HCT116 (cell line): ENCODE results near the gene HHAT. TPM values are rescaled to one million over a fixed set of nuclear protein-coding genes. Genes with fewer than 3 reads are reported as not detected.

Experiments
- ATAC-seq: fragments of 200-7000 bp; cut with Tn5 transposase; 2 replicates; pipeline ENCODE4 v1.9.1; 2020; ENCODE audit warnings: mild to moderate bottlenecking, moderate library complexity
- BruUV-seq: library from RNA; stranded (reverse); fragments of 400-500 nt; replicated peaks from 2 replicates; lab custom pipeline; 2021; lab: Mats Ljungman, UMichigan
- CTCF ChIA-PET: fragments of 300-600 bp; sonication (Branson Sonifier 250); formaldehyde crosslinking; loops from one replicate; lab custom pipeline; 2021; ENCODE audit warnings: antibody characterized with exemption; lab: Charles Lee
- POLR2A ChIA-PET: fragments of 300-600, 350-600 bp; sonication (Branson Sonifier 250); formaldehyde crosslinking; loops from one replicate; lab custom pipeline; 2021; ENCODE audit warnings: antibody characterized with exemption; lab: Charles Lee
- RAD21 ChIA-PET, 2 experiments: fragments of 300-600 bp; sonication (Branson Sonifier 250); formaldehyde crosslinking; loops; one replicate each; lab custom pipeline; 2023; ENCODE audit warnings: low total read pairs in 2 of 2; ENCODE audit not compliant: uncharacterized antibody in 2 of 2, unreplicated experiment in 2 of 2, low non-redundant PET in 1 of 2; lab: Charles Lee
- DNase-seq: peaks from one replicate; pipeline ENCODE4 v3.0.0-alpha.2; 2010; ENCODE audit warnings: low read depth, low spot score
- H2AFZ ChIP-seq: fragments of 200-600 bp; shearing (Covaris generic), sonication (generic); 2 replicates; pipeline ENCODE4 v1.6.1; 2017; ENCODE audit warnings: low read depth, mixed run types, mixed read lengths, antibody characterized with exemption, low read length; ENCODE audit not compliant: poor library complexity, severe bottlenecking
- H3K27ac ChIP-seq: 2 replicates; pipeline ENCODE4 v1.5.1; 2012; ENCODE audit warnings: low read depth, low read length
- H3K27me3 ChIP-seq: fragments of 200-600 bp; sonication (generic); 2 replicates; pipeline ENCODE4 v1.6.1; 2016; ENCODE audit warnings: mixed run types, low read length, mixed read lengths; ENCODE audit not compliant: insufficient read depth
- H3K36me3 ChIP-seq, 2 experiments: fragments of 200-500 bp in 1 of 2; fragments of 200-600 bp in 1 of 2; sonication (Bioruptor generic) in 1 of 2; sonication (generic) in 1 of 2; 2 replicates each; pipeline versions ENCODE4 v1.5.1 to v1.6.1; 2014 to 2016; ENCODE audit warnings: low read length in 2 of 2, inconsistent platforms in 1 of 2, mixed read lengths in 1 of 2, mixed run types in 1 of 2; ENCODE audit not compliant: insufficient read depth in 2 of 2, control insufficient read depth in 1 of 2
- H3K4me1 ChIP-seq, 2 experiments: fragments of 200-600 bp in 1 of 2; sonication (generic) in 1 of 2; 2 replicates each; pipeline versions ENCODE4 v1.5.1 to v1.6.1; 2012 to 2017; ENCODE audit warnings: low read length in 2 of 2, inconsistent platforms in 1 of 2, mild to moderate bottlenecking in 1 of 2, mixed read lengths in 1 of 2, mixed run types in 1 of 2, moderate library complexity in 1 of 2; ENCODE audit not compliant: insufficient read depth in 2 of 2, control insufficient read depth in 1 of 2
- H3K4me2 ChIP-seq: fragments of 200-600 bp; sonication (generic); 2 replicates; pipeline ENCODE4 v1.6.1; 2017; ENCODE audit warnings: mixed run types, low read length, mixed read lengths
- H3K4me3 ChIP-seq, 2 experiments: fragments of 200-600 bp in 1 of 2; sonication (generic) in 1 of 2; replicated peaks in 1 of 2; 2 replicates each; pipeline ENCODE4 v1.5.1; 2011 to 2016; ENCODE audit warnings: low read length in 2 of 2, control low read depth in 1 of 2, low read depth in 1 of 2, mild to moderate bottlenecking in 1 of 2, mixed read lengths in 1 of 2, mixed run types in 1 of 2
- H3K79me2 ChIP-seq: fragments of 200-600 bp; sonication (generic); 2 replicates; pipeline ENCODE4 v1.6.1; 2017; ENCODE audit warnings: mild to moderate bottlenecking, mixed run types, low read length, moderate library complexity, mixed read lengths; ENCODE audit not compliant: insufficient read depth
- H3K9ac ChIP-seq: fragments of 200-600 bp; sonication (generic); 2 replicates; pipeline ENCODE4 v1.6.1; 2016; ENCODE audit warnings: low read length, mixed read lengths
- H3K9me2 ChIP-seq: fragments of 200-600 bp; sonication (generic), shearing (Covaris generic); 2 replicates; pipeline ENCODE4 v1.6.1; 2017; ENCODE audit warnings: mixed run types, mild to moderate bottlenecking, moderate library complexity; ENCODE audit not compliant: insufficient read depth
- H3K9me3 ChIP-seq, 2 experiments: fragments of 200-500 bp in 1 of 2; fragments of 200-600 bp in 1 of 2; sonication (Bioruptor generic) in 1 of 2; sonication (generic) in 1 of 2; 2 replicates each; pipeline ENCODE4 v1.6.1; 2014 to 2017; ENCODE audit warnings: low read length in 2 of 2, mixed read lengths in 2 of 2, inconsistent platforms in 1 of 2, low read depth in 1 of 2, mild to moderate bottlenecking in 1 of 2, mixed run types in 1 of 2, moderate library complexity in 1 of 2; ENCODE audit not compliant: control insufficient read depth in 1 of 2, insufficient read depth in 1 of 2
- H4K20me1 ChIP-seq: fragments of 200-600 bp; sonication (generic), shearing (Covaris generic); 2 replicates; pipeline ENCODE4 v1.6.1; 2017; ENCODE audit warnings: mixed run types, mild to moderate bottlenecking, moderate library complexity; ENCODE audit not compliant: insufficient read depth
- ATF3 ChIP-seq: IDR thresholded peaks from 2 replicates; pipeline ENCODE4 v1.6.1; 2012
- CBX3 ChIP-seq: IDR thresholded peaks from 2 replicates; pipeline ENCODE4 v1.6.1; 2012; ENCODE audit warnings: low read depth
- CEBPB ChIP-seq: IDR thresholded peaks from 2 replicates; pipeline ENCODE4 v1.6.1; 2012; ENCODE audit warnings: low read depth
- CTCF ChIP-seq, 3 experiments: fragments of 200-600 bp in 1 of 3; sonication (generic) in 1 of 3; IDR thresholded peaks in 2 of 3; conservative IDR thresholded peaks in 1 of 3; 2 replicates each; pipeline ENCODE4 v1.5.1; 2012 to 2017; ENCODE audit warnings: low read depth in 2 of 3, low read length in 2 of 3, antibody characterized with exemption in 1 of 3, borderline replicate concordance in 1 of 3, control low read depth in 1 of 3, mild to moderate bottlenecking in 1 of 3, mixed read lengths in 1 of 3, mixed run types in 1 of 3, moderate library complexity in 1 of 3; ENCODE audit not compliant: insufficient read depth in 1 of 3
- ELF1 ChIP-seq: IDR thresholded peaks from 2 replicates; pipeline ENCODE4 v1.6.1; 2012; ENCODE audit warnings: low read depth, borderline replicate concordance
- EZH2 ChIP-seq: fragments of 200-600 bp; sonication (generic); IDR thresholded peaks from 2 replicates; pipeline ENCODE4 v1.6.1; 2017; ENCODE audit warnings: antibody characterized with exemption, mixed run types
- EZH2phosphoT487 ChIP-seq: fragments of 200-600 bp; IDR thresholded peaks from 2 replicates; pipeline ENCODE4 v1.6.1; 2018; ENCODE audit warnings: antibody characterized with exemption, borderline replicate concordance
- JUND ChIP-seq: IDR thresholded peaks from 2 replicates; pipeline ENCODE4 v1.6.1; 2012
- POLR2AphosphoS5 ChIP-seq: IDR thresholded peaks from 2 replicates; pipeline ENCODE4 v1.6.1; 2011; ENCODE audit warnings: mild to moderate bottlenecking, low read depth, low read length, moderate library complexity
- RAD21 ChIP-seq: IDR thresholded peaks from 2 replicates; pipeline ENCODE4 v1.6.1; 2012; ENCODE audit warnings: low read depth, mild to moderate bottlenecking
- REST ChIP-seq: IDR thresholded peaks from 2 replicates; pipeline ENCODE4 v1.6.1; 2012; ENCODE audit warnings: low read depth
- SIN3A ChIP-seq: IDR thresholded peaks from 2 replicates; pipeline ENCODE4 v1.6.1; 2012; ENCODE audit warnings: low read depth
- SRF ChIP-seq: IDR thresholded peaks from 2 replicates; pipeline ENCODE4 v1.6.1; 2012; ENCODE audit warnings: low read depth
- TCF7L2 ChIP-seq: IDR thresholded peaks from 2 replicates; pipeline ENCODE4 v1.7.0; 2011; ENCODE audit warnings: borderline replicate concordance, inconsistent platforms; ENCODE audit not compliant: insufficient read depth, insufficient read length; ENCODE audit errors: extremely low read depth
- YY1 ChIP-seq: IDR thresholded peaks from 2 replicates; pipeline ENCODE4 v1.6.1; 2011; ENCODE audit warnings: low read length, low read depth, moderate library complexity, mild to moderate bottlenecking; ENCODE audit not compliant: insufficient replicate concordance; ENCODE audit errors: extremely low read depth
- ZBTB33 ChIP-seq: IDR thresholded peaks from 2 replicates; pipeline ENCODE4 v1.6.1; 2011; ENCODE audit warnings: mild to moderate bottlenecking, low read length, moderate library complexity; ENCODE audit not compliant: insufficient replicate concordance; ENCODE audit errors: extremely low read depth
- ZFX ChIP-seq: fragments of 450-650 bp; IDR thresholded peaks from 2 replicates; pipeline ENCODE4 v1.6.1; 2017
- intact Hi-C: fragments of 100-400 bp; cut with micrococcal nuclease; formaldehyde crosslinking; loops from 2 replicates; pipeline ENCODE4 v1.10.0; 2022
- total RNA-seq: library from RNA; stranded (reverse); gene quantifications from one replicate; pipeline ENCODE4 v1.2.1, GENCODE V29; 2021; ENCODE audit not compliant: unreplicated experiment

The HHAT gene
- total RNA-seq, 1 experiment from 2014 or later: 2.7 TPM

GRCh38 chr1:210621712-210622111 lies 293.0 kb downstream of the HHAT start:
- ChIA-PET RAD21 (no interaction called here), POLR2A (no interaction called here), CTCF (no interaction called here)
- H3K36me3 ChIP-seq: no peaks in the 10 kb centered on the region
- BruUV-seq: no TSS peak
- intact Hi-C loops: no loop called here
- no peak overlapping the region for H3K4me2 ChIP-seq
- H3K79me2 ChIP-seq: no peaks in the 10 kb centered on the region
- ATAC-seq: no peak
- H3K27me3 ChIP-seq: peaks cover 38% of the 10 kb centered on the region; the same call in 1 of the 2 replicates
- no peaks in the 10 kb centered on the region for H3K4me1 ChIP-seq
- H2AFZ ChIP-seq: no peak overlapping the region
- no peaks in the 10 kb centered on the region for H3K9me2 ChIP-seq
- no peaks in the 10 kb centered on the region for H4K20me1 ChIP-seq
- no peak overlapping the region for H3K9ac ChIP-seq
- DNase-seq: no peak
- no peak overlapping the region for H3K4me3 ChIP-seq
- H3K9me3 ChIP-seq: no peaks in the 10 kb centered on the region
- H3K27ac ChIP-seq: no peak overlapping the region
- no peak for TF ChIP-seq TCF7L2
- no peak for TF ChIP-seq ZFX
- no peak for TF ChIP-seq SRF
- no peak for TF ChIP-seq JUND
- no peak for TF ChIP-seq EZH2phosphoT487
- TF ChIP-seq POLR2AphosphoS5: no peak
- TF ChIP-seq YY1: no peak
- TF ChIP-seq REST: no peak
- no peak for TF ChIP-seq SIN3A
- no peak for TF ChIP-seq ZBTB33
- no peak for TF ChIP-seq ATF3
- no peak for TF ChIP-seq ELF1
- TF ChIP-seq CBX3: no peak
- TF ChIP-seq EZH2: no peak
- TF ChIP-seq RAD21: no peak
- TF ChIP-seq CTCF (IDR thresholded peaks at IDR 0.05 in 2 of 3, conservative IDR thresholded peaks at IDR 0.05 in 1 of 3; ENCODE audit: borderline replicate concordance in 1 of 3, insufficient read depth in 1 of 3, low read depth in 2 of 3, low read length in 2 of 3): no peak
- TF ChIP-seq CEBPB: no peak
- TF ChIP-seq, all 23 proteins: peak for 0
